ENCODE data around the gene ARL2BP. TPM values are rescaled to one million over a fixed set of nuclear protein-coding genes. Genes with fewer than 3 reads are reported as not detected.

The ARL2BP gene
- total and polyA plus RNA-seq, 12 donors: 32.6 to 136 (median 57.9) TPM

- no peaks in the 10 kb centered on the region for H3K27me3 ChIP-seq
- H3K36me3 ChIP-seq (replicated peaks in 1 of 2): peaks cover 0 to 62% of the 10 kb centered on the region in 2 donors
- WGBS, 4 donors: 91 to 98% (median 94%) methylated on average over 9 of the region's 9 CpGs
- H3K27ac ChIP-seq: no peak overlapping the region
- no peak overlapping the region for H3K4me3 ChIP-seq
- no peaks in the 10 kb centered on the region for H3K9me3 ChIP-seq (replicated peaks in 1 of 3)
- no peak for TF ChIP-seq POLR2A (IDR thresholded peaks at IDR 0.05)
- no peak for TF ChIP-seq CTCF (IDR thresholded peaks at IDR 0.05)
- intact Hi-C loops (cut with DNase I): no loop called here
- DNase-seq: no peak
- peaks cover 0 to 5% of the 10 kb centered on the region in 2 donors for H3K4me1 ChIP-seq (replicated peaks in 1 of 2)
Observed at GRCh38 chr16:57233944-57234706, 10.9 kb upstream of the ARL2BP start.

DNA sequence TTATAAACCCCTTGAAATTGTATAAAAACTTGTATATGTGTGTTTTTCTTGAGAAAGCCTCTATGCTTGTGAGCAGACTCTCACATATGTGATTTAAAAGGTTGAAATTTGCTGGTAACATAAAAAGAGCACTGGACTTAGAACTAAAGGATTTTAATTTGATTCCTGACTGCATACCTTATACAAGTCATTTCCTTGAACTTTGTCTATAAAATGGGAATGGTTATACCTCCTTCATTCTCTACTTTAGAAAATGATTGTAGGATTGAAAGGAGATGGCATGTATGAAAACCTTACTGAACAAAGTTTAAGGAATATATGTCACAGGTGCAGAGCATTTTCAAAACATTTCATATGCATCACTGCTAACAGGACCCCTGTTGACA is 10.4 kb upstream of the ARL2BP start:
- intact Hi-C loops (cut with DNase I): no loop called here
- H3K36me3 ChIP-seq (replicated peaks in 1 of 2): peaks cover 0 to 65% of the 10 kb centered on the region in 2 donors
- DNase-seq: no peak

DNA sequence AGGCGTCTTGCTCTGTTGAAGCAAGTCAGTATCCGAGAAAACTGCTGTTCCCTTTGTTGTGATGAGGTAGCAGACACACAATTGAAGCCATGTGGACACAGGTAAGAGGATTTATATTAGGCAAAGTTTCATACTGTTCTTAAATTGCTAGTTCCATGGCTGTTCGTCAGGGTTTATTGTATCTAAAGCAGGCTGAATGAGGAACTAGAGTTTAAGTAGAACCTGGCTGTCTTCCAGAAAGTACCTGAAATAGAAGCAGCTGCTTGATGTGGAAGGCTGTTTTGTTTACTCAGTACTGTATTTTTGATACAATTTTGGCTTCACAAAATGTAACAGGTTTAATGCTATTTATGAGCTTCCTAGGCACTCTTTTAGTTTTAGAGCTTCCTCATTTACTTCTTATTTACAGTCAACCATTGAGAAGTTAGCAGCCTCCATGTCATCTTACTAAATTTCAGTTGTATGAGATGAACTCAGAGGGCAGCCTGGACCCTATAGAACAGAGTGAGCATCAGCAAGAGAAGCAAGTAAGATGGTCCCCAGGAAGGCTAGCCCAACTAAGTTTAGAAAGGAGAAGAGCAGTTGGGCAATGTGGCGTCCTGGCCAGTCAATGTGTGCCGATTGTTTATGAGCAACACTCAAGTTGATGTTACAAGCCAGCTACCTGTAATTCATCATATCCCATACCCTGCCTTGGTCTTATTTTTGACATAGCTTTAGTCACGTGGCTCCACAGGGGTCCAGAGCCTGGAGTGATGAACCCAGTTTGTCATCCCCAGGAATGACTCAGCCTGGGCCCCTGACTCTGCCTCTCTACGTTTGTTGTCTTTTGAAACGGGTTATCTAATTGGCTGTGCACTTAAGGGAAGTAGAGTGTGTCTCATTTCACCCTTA is 9.7 kb upstream of the ARL2BP start:
- no peak overlapping the region for H3K27ac ChIP-seq
- H3K4me3 ChIP-seq: no peak overlapping the region
- intact Hi-C loops (cut with DNase I): no loop called here
- TF ChIP-seq POLR2A (IDR thresholded peaks at IDR 0.05) (no peak), CTCF (IDR thresholded peaks at IDR 0.05) (no peak)
- H3K36me3 ChIP-seq (replicated peaks in 1 of 2): peaks cover 0 to 64% of the 10 kb centered on the region in 2 donors
- DNase-seq: no peak
- H3K4me1 ChIP-seq (replicated peaks in 1 of 2): peaks cover 0 to 5% of the 10 kb centered on the region in 2 donors
- 84 to 87% (median 86%) methylated on average over 7 to 8 of the region's 8 CpGs for WGBS, 4 donors
- no peaks in the 10 kb centered on the region for H3K27me3 ChIP-seq
- no peaks in the 10 kb centered on the region for H3K9me3 ChIP-seq (replicated peaks in 1 of 3)

More for the DNA sequence above, 10.4 kb upstream of the ARL2BP start:
- Histone ChIP-seq H3K4me1 (replicated peaks in 1 of 2) (peaks cover 0 to 5% of the 10 kb centered on the region in 2 donors), H3K4me3 (no peak overlapping the region), H3K9me3 (replicated peaks in 1 of 3) (no peaks in the 10 kb centered on the region), H3K27ac (no peak overlapping the region), H3K27me3 (no peaks in the 10 kb centered on the region)
- TF ChIP-seq POLR2A (IDR thresholded peaks at IDR 0.05): no peak
- no peak for TF ChIP-seq CTCF (IDR thresholded peaks at IDR 0.05)

GRCh38 chr16:57236022-57236350 is 9.1 kb upstream of the ARL2BP start:
- intact Hi-C loops (cut with DNase I): no loop called here
- TF ChIP-seq CTCF (IDR thresholded peaks at IDR 0.05) (no peak), POLR2A (IDR thresholded peaks at IDR 0.05) (no peak)

More at GRCh38 chr16:57236022-57236350, 9.1 kb upstream of the ARL2BP start:
- Histone ChIP-seq H3K27me3 (no peaks in the 10 kb centered on the region), H3K36me3 (replicated peaks in 1 of 2) (peaks cover 0 to 57% of the 10 kb centered on the region in 2 donors), H3K9me3 (replicated peaks in 1 of 3) (no peaks in the 10 kb centered on the region), H3K27ac (no peak overlapping the region), H3K4me3 (no peak overlapping the region), H3K4me1 (replicated peaks in 1 of 2) (peaks cover 0 to 5% of the 10 kb centered on the region in 2 donors)
- no peak for DNase-seq
